ENCODE results near the gene GABRP. TPM values are rescaled to one million over a fixed set of nuclear protein-coding genes. Genes with fewer than 3 reads are reported as not detected.

GABRP gene
- not detected in 2 replicates for total RNA-seq

GRCh38 chr5:170783498-170784247, at the start of gene GABRP:
Gene GABRP (plus strand): TSS chr5:170783725. CDS start chr5:170788616, 4,891 bp downstream.

GRCh38 chr5:170861917-170862766, 78.6 kb downstream of the GABRP start, which contains the start of gene RANBP17:
Gene RANBP17 (plus strand): TSS chr5:170862018.

Other genes with a start within 250 kb of the GABRP start
- gene RANBP17, start 78.3 kb downstream of the GABRP start, total RNA-seq: 4.4 and 8.0 TPM in 2 replicates

Data from mesangial cell (primary cell).